Fibroblast of skin of back (primary cell): ENCODE measurements around the gene CCDC71L.
A peak's percentile ranks its signal among the peaks of the same experiment; 100 is the strongest.

Experiments
- DNase-seq: peaks from one replicate; pipeline ENCODE4 v3.0.0-alpha.2; 2013

CCDC71L gene

DNA sequence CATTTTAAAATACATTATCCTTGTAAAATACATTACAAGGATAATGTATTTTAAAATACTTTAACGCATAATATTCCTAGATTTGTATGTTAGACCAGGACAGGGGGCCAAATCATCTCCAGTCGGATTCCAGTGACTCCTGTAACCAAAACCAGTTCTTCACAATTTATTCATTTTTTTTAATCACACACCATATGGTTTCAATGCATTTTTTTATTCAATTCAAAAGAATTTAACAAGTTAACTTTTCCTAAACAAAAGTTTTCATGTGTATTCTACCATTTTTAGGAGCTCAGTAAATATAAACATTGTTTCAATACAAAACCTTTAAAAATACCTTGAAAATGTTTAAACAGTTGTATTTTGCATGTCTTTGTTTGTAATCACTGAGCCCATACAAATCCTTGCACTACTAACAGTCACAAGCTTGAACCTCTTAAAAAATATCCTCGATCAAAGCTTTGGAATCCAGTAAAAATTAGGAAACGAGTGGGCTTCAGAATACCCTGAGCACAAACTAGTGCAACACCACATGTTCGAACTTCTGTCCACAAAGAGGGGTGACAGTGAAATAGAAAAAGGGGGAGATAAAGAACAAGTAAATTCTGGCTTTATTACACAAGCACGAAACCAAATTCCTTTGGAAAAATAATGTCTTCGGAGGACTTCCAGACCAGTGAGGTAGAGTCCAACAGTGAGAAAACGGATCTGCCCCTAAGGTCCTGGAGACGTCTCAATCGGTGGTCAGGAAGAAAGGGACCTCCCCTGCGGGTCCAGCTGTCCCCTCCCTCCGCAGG lies 1.6 kb downstream of the CCDC71L start:
- no peak for DNase-seq

DNA sequence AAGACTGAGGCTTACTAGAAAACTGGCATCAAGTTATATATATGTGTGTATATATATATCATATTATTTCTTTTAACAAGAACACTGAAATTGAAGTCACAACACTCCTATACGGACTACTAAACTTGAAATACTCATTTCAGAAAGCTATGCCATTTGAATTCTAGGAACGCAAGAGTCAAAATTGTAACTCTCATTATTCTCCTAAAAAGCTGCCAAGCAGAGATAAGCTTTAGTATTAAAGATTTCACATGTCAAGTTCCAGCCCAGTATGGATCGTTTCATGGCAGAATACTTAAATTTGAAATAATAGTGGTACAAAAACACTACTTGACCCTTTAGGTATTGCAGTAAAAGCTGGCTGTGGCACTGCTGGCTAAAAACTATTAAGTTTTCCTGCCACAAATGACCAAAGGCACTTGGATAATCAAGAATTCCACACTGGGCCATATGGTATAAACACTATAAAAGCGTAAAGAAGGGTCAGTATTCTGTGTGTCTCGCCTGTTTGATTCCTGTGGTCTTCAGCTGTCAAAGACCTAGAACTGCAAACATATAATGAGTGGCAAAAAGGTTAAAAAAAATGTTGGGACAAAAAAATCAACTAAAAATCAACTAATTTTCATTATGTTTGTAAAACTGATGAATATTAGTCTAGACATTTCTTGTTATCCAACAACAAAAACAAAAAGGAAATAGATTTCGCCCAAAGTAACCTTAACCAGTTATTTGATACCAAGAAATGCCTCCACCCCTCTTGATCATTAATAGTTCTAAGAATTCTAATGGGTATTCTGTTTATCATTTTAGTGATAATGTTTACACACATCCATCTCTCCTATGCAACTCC lies 2.4 kb downstream of the CCDC71L start:
- DNase-seq: no peak

DNA sequence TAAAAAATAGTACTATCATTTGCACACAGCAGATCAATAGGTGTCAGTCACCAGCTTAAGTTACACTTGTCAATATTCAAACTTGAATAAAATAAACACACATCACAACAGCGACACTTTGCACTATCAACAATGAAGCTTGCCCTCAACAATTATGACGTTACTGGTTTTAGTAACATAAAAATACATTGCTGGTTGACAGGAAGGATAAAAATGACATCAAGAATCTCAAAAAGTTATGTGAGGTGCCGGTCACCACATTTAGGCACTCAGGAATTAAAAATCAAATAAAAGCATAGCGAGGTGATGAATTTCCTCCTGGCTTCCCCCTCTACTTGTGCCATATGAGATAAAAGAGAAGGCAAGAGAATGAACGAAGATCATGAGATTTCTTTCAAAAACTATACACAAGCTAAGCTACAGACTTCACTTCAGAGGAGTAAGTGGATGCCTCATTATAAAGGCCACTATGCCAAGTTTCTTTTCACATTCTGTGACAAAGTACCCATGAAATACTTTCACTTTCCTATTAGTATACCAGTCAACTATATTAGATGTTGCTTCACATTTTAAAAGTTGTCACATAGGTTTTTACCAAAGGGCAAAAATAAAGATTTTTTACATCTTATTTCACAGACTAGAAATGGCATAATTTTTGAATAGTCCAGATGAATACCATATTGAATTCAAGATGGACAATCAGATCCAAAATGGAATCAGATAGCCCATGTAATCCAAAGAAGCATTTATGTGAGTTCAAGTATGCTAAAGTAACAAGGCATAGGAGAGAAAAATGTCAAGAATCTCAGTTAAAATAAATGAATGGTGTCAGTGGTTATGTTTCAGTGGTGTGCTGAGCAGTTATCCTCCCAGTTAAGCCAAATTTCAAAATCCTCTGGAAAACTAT lies 3.6 kb downstream of the CCDC71L start:
- DNase-seq: peak; percentile 25

DNA sequence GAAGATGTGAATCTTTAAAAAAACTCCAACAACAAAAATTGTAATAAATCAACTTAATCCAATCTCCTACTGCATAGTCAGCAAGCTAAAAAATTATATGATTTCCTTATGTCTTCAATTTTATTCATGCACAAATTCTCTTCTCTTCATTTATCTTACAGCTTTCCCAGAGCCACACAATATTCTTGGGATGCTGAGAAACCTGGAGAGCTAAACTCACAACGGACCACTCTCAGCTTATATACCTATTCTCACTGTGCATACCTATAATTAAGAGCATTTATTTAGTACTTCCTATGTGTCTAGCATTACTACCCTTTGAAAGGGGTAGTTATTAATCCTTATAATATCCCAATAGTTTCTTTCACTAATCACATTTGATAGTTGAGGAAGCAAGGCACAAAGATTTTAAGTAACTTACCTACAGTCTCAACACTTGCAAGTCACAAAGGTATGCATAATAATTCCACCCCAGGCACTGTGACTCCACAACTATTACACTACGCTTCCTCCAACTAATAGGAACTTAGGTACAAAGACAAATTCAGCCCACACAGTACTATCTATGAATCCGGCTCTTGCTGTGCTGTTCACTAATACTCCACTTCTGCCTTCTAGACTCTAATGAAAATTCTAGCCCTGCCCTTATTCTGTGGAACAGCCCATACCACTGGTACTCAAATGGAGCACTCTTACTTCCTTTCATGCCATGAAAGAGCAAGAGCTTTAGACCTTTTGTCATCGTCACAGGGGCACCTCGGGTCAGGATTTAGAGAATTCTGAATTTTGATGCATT lies 5.1 kb downstream of the CCDC71L start:
- DNase-seq: no peak

DNA sequence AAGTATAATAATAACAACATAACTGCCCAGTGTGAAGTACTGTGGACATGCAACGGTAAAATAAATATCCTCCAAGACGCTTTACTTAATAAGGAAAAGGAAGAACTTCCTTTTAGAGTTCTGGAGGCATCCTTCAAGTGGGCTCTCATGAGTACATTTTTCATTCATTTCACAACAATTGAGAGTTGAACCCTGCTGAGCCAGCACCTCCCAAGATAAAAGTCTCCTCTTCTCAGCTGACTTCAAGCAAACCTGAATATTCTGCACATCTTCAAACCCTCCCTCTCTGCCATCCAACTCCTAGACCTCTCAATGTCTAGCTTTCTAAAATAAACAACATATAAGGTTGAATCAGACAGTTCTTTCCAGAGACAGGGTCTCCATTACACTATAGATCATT lies 7.5 kb downstream of the CCDC71L start:
- no peak for DNase-seq

DNA sequence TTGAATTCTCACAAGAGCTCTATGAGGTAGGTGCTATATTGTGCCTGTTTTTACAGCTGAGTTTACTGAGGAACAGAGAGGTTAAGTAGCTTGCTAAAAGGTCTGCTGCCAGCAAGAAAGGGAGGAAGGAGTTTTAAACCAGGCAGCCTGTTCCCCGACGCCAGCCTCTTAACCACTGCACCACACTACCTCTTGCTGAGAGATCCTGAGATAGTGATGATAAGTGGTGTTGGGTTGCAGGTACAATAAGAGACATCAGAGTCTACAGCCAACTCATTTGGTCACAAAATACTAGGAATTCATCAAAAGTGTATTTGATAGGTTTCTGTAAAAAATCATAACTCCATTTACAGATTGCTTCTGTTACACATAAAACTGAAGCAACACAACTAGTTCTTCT lies 8.0 kb downstream of the CCDC71L start:
- DNase-seq: no peak

DNA sequence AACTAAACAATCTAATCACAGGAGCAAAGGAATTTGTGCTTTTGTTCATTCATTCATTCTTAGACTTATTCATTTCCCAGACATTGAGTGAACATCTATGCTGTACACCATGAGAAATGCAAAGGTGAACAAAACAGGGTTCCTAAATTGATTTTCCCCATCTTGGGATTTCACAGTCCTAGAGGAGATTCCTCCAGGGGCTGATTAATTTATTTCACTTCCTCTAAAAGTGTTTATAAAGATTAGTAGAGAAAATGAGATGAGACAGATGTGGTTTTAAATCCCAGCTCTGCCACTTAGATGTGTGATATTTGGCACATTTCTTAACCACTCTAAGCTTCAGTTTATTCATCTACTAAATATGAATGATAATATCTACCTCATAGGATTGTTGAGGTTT lies 8.9 kb downstream of the CCDC71L start:
- DNase-seq: no peak

DNA sequence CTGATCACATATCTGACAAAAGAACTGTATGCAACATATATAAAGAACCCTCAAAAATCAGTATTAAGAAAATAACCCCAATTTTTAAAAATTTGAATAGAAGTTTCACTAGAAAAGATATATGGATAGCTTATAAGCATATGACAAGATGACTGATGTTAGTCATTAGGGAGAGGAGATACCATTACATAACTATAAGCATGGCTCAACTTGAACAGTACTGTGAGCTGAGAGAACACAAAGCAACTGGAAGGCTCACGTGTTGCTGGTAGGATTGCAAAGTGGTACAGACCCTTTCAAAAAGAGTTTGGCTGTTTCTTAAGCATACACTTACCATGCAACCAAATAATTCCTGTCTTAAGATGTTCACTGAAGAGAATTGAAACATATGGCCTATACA lies 14.7 kb downstream of the CCDC71L start:
- no peak for DNase-seq

DNA sequence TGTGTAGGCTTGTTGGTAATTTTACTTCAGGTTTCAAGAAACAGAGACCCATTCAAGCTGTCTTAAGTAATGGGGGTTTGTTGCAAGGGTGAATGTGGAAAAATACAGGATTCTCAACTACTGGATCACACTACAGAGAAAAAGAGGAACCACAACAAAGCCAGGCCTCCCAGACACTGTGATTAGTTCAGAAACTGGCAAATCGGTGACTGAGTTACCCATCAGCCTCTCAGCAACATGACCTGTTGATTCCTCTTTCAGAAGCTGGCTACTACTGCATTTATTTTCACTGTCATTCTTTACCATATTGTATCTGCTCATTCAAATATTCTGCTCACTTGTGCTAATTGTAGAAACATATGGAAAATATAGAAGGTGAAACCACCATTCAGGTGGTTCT lies 16.0 kb downstream of the CCDC71L start:
- no peak for DNase-seq

DNA sequence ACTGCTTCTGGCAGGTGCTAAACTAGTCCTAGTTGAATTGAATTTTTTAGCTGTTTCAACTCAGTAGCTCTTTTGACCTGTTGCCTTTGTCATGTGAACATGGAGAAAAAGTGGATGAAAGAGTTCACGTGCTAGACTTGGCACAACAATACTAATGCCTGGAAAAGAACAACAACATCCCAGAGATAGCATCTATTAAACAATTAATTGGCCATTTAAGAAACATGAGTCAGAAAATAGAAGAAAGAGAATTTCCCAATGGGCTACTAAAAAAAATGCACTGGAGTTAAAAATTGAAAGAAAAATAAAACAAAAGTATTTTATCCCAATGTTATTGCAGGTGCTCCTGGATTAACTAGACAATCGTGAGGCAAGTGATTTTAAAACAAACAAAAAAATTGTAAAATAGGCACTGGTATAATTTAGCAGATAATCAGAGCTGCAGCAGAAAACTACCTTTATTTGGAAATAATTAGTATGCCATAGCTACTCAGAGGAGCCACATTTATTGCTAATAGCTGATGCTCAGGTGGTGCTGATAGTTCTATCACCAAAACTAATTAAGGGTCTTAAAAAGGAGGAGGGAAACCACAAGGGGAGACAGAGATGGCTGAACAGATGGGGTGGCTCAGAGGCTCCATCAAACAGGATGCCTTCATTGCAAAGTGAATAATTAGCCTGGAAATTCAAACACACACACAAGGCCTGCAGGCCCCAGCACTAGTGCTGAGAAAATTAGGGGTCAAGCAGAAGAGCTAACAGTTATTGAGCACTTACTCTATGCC lies 17.6 kb downstream of the CCDC71L start:
- no peak for DNase-seq

DNA sequence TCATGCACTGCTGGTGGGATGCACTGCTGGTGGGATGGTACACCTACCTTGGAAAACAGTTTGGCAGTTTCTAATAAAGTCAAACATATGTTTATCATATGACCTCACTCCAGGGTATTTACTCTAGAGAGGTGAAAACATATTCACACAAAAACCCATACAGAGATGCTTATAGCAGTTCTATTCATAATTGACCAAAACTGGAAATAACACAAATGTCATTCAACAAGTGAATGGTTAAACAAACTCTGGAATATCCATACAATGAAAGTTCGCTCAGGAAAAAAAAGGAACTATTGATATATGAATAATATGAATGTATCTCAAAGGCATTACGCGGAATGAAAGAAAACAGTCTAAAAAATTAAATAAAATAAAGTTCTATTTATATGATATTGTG lies 19.5 kb downstream of the CCDC71L start:
- no peak for DNase-seq

DNA sequence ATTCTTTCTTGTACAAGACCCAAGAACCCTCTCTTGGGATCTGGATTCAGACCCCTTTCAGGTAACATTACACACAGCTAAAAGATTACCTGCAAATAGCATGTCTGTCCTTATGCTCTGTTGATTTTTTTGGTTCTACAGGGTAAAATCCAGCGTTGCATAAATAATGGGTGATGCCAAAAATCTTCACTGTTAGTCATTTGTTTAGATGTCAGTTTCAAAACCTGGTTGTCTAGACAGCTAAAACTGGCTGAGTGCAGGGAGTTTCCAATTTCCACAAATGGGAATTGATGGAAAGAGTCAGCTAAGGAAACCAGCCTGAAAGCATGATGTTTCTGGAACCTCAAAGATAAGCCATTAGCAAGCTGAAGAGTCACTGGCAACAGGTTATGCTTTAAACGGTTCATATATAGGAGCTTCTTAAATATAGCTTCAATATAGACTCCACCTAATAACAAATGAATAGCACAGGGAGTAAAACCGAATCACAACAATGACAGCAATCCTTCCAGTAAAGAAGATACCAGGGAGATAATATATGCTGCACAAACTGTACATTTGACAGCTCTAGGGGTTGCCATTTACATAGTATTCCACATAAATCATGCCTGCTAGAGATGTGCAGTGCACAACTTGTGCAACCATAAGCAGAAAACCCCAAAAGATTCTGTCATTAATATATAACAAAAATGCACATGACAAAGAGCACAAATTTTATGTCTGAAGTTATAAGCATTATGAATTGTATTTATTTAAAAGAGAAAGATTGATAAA lies 20.4 kb downstream of the CCDC71L start:
- DNase-seq: no peak

DNA sequence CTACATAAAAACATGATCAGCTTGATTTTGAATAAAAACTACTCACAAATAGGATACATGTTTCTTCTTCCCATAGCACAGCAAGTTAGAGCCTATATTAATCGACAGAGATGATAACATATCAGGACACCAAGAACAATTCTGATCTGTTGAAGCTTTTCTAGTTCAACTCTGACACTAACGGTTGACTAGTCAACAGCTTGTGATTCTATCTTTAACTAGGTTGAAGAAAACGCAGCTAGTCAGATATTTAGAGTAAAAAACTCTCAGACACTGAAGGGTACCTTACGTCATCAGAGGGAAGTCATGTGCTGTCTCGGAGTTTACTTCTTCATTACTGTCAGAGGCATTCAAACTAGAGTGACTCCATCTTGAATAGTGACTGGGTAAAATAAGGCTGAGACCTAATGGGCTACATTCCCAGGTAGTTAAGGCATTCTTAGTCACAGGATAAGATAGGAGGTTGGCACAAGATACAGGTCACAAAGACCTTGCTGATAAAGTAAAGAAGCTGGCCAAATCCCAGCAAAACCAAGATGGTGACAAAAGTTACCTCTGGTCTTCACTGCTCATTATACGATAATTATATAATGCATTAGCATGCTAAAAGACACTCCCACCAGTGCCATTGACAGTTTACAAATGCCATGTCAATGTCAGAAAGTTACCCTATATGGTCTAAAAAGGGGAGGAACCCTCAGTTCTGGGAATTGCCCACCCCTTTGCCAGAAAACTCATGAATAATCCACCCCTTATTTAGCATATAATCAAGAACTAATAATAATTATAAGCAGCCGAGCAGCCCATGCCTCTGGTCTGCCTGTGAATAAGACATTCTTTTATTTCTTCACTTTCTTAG lies 21.3 kb downstream of the CCDC71L start:
- no peak for DNase-seq

DNA sequence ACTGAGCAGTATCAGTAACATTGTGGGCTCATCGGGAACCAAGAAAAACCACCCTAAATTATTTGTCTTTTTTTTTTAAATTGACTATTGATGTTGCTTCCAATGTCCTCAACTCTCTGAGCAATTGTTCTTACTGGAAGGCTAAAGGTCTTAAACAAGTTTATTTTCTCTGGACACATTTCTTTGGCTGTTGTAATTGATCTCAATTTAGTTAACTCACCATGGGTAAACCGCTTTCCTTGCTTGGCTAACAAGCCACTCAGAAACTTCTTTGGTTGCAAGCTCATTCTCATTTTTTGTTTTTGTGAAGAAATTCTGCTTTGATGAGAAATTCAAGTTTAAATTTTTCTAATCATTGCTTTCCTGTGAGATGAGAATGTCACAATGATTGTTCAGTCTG lies 25.5 kb downstream of the CCDC71L start:
- no peak for DNase-seq

DNA sequence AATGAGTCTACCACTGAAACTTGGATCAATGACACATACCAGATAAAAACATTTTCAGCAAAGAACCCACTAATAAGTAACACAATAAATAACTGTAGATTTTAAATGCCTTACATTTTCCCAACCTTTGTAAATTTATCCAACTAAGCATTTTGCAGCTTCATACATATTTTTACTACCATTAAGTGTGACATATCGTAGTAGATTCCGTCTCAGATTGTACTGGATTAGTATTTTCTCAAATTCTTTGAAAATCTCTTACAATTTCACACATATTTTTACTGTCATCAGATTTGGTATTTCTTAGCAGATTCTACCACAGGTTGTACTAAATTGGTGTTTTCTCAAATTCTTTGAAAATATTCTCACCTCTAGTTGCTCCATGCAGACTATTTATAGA lies 26.0 kb downstream of the CCDC71L start:
- no peak for DNase-seq

DNA sequence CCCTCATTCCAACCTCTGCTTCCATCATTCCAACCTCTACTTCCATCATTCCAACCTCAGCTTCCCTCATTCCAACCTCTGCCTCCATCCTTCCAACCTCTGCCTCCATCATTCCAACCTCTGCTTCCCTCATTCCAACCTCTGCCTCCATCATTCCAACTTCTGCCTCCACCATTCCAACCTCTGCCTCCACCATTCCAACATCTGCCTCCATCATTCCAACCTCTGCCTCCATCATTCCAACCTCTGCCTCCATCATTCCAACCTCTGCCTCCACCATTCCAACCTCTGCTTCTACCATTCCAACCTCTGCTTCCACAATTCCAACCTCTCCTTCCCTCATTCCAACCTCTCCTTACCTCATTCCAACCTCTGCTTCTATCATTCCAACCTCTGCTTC lies 30.3 kb downstream of the CCDC71L start:
- no peak for DNase-seq

DNA sequence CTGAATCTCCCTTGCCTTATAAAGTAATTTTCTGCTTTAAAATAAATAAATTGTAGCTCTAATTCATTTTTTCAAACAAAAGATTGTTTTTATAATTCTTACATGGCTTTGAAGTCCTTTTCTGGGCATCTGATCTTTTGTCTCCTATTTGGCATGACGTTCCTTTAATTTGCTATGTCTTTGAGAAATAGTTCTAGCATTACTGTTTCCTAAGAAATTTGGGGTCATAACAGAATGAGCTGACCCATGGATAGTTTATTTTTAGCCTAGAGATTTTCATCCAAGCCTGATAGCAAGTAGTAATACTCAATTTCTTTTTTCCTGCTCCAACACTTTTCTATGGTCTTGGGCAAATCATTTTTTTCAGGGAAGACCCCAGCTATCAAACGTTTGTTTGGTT lies 31.4 kb downstream of the CCDC71L start:
- DNase-seq: peak; percentile 59

DNA sequence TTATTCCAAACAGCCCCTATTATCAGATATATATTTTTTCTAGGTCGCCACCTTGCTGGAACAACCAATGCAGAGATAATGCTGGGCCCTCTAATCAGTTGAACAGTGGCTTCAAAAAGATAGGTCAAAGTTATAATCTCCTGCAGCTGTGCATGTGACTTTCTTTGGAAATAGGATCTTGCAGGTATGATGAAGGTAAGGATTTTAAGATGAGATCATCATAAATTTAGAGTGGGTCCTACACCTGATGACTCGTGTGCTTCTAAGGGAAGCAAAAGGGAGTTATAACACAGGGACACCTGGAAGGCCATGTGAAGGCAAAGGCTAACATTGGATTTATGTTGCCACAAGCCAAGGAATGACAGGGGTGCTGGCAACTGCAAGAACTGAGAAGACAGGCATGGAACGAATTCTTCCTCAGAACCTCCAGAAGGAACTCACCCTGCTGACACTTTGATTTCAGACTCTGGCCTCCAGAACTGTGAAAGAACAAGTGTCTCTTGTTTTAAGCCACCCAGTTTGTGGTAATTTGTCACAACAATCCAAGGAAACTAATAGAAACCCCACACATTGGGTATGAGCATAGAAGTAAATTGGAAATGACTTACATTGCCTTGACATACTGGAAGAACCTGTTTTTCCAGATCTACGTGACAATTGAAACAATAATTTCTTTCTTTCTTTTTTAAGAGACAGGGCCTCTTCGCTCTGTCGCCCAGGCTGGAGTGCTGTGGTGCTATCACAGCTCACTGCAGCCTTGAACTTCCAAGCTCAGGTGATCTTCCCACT lies 34.4 kb downstream of the CCDC71L start:
- no peak for DNase-seq
